Stimulated activated CD8-positive, alpha-beta memory T cell treated with anti-CD3 and anti-CD28 coated beads, Interleukin-12 subunit alpha, Interleukin-12 subunit beta, amount 100 ng/mL, for 24 hours (primary cell): Measurements from ENCODE around the gene C6orf62.
"Not testable (repeated sequence)": the region's sequence is repeated elsewhere in the genome, so short reads cannot be mapped to it uniquely, and the experiment has no call there.

Experiments used
- DNase-seq: peaks from one replicate; pipeline ENCODE4 v3.0.0-alpha.2; 2020; ENCODE audit errors: extremely low read depth

The C6orf62 gene

DNA sequence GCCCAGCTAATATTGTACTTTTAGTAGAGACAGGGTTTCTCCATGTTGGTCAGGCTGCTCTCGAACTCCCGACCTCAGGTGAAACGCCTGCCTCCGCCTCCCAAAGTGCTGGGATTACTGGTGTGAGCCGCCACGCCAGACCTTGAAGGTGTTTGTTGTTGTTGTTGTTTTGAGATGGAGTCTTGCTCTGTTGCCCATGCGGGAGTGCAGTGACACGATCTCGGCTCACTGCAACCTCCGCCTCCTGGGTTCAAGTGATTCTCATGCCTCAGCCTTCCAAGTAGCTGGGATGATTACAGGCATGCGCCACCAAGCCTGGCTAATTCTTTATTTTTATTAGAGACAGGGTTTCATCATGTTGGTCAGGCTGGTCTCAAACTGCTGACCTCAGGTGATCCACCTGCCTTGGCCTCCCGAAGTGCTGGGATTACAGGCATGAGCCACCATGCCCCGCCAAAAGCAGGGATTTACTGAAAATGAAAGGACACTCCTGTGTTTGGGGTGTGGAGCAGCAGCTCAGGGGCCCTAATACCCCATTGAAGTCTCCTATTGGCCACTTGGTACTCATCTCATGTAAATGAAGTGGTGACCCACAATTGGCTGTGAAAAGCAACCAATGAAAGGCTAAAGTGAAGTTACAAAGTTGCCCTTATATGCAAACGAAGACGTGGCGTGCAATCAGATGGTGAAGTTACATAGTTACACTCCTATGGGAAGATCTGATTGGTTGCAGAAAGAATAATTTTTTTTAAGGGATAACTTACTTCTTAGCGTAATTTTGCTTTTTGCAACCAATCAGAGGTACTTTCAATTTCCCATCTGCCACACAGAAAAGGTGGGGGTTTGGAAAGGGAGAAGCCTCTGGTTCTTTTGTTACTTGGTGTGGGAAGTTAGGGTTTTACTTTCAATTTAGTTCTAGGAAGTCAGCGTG is 50.6 kb downstream of the C6orf62 start:
- not testable (repeated sequence) for DNase-seq

DNA sequence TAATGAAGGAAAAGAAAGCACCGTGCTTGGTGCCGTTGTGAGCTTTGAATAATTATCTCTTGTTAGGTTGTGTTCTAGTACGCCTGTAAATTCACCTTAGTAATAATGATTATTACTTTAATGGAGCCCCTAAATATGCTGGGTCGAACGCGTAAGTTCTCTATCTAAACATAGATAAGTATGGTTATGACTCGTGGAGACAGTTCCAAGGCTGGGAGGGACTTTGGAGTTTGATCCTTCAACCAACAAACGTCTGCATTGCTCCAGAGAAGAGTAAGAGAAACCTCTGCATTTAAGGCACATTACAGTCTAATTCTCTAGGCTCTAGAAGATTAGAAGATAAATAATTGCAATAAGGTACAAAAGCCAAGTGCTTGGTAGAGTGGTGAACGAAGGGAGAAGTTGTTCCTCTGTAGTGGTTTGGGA is 51.6 kb downstream of the C6orf62 start:
- DNase-seq, result no peak

DNA sequence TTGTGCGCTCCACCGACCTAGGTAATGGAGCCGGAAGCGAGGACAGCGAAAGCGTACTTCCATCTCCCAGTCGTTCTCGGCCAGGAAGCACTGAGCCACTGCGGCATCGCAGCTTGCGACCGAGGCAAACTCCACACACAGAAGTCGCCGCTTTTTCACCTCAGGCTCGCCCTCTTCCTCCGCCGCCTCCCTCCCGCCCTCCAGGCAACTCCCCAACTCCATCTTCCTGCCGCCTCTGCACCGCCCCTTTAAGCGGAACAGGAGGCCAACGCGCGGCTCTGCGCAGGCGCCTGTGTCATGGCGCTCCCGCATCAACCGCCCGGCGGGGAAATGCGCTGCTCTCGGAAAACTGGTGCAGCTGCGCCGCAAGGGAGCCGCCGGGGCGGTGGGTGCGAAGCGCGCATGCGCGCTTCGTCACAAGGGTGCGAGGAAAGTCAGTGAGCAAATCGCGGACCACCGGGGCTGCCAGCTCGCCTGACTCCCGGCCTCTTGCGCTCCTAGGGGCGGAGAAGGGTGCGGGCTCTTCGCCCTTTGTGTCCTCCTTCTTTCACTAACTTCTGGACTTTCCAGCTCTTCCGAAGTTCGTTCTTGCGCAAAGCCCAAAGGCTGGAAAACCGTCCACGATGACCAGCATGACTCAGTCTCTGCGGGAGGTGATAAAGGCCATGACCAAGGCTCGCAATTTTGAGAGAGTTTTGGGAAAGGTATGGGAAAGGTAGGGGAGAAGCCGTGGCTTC is 52.1 kb downstream of the C6orf62 start, which contains the start of the genes ACOT13 and TDP2:
ACOT13 (plus strand) TSS at position 437 of the 737 bp plus-strand sequence; CDS start at position 624, 187 bp downstream.
TDP2 (minus strand) TSS at position 259 of the 737 bp plus-strand sequence; CDS start at position 222, 37 bp downstream.
- peak; percentile 89 for DNase-seq

DNA sequence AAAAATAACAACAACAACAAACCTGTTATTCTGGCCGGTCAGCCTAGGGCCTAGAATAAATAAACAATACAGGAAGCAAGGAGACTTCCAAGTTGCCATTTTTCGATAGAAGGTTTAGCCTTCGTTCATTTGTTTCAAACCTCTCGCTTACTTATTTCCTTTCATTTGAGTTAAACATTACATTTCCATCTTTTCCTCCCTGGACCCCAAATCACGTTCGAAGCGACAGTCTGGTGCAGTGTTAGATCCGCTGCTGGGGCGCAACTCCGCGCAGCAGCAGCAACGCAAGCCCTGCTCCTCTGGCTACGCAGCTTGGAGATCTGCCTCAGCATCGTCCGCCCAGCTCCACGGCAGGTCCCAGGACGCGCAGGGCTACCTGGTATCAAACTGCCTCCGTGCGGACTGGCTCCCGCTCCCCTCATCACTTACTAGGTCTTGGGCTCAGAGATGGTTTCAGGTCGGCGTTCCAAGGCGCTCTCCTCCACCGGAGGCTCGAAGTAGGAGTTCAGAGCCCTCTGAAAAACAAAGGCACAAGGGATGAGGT is 52.8 kb downstream of the C6orf62 start:
- peak; percentile 5 for DNase-seq

DNA sequence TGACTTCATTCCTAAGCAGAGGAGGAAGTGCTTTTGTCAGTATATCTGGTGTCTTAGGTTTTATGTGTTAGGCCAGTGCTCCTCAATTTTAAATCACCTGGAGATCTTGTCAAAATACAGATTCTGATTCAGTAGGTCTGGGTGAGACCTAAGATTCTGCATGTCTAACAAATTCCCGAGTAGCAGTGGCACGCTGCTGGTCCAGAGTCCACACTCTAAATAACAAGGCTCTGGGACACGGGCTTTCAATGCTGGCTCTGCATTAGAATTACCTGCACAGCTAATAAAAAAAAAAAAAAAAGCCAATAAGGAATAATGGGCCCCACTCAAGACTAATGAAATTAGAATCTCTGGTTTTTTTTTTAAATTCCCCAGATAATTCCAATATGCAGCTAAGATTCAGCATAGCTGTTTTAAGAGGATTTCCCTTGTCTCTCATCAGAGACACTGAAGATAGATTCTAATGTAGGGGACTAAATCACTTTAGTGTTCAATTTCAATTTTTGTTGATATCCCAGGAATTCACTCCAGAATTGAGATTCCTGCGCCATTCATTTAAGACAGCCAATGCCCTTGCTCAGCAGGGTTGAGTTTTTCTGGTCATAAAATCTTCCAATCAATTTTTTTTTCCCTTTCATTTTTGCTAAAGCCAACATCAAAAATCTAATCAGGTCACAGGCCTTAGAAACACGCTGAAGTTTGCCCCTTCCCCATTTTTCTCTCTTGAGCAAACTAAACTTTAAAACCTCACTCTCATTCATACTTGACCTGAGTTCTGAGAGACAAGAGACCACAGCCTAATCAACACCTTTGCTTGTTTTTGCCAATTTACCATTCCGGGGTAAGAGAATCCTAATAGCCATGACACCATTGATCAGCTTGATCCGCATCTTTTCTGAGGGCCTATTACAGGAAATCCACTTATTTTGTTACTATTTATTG is 54.6 kb downstream of the C6orf62 start:
- DNase-seq, result no peak

DNA sequence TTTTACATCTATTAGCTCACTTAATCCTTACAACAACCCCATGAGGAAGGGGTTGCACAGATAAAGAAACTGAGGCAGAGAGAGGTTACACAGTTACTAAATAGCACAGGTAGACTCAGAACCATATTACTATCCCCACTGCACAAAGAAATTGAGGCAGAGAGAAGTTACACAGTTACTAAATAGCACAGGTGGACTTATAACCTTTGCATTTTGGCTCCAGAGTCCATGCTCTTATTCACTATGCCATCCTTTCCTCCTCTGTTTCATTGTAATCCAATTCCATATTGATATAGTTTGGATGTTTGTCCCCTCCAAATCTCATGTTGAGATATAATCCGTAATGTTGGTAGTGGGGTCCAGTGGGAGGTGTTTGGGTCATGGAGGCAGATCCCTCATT is 55.8 kb downstream of the C6orf62 start:
- DNase-seq, result no peak

DNA sequence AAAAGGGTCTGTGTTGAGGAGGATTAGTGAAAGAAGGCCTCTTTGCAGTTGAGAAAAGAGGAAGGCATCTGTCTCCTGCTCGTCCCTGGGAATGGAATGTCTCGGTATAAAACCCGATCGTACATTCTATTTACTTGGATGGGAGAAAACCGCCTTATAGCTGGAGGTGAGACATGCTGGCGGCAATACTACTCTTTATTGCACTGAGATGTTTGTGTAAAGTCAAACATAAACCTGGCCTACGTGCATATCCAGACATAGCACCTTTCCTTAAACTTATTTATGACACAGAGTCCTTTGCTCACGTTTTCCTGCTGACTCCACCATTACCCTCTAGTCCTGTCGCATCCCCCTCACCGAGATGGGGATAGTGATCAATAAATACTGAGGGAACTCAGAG is 56.7 kb downstream of the C6orf62 start:
- DNase-seq, result no peak

DNA sequence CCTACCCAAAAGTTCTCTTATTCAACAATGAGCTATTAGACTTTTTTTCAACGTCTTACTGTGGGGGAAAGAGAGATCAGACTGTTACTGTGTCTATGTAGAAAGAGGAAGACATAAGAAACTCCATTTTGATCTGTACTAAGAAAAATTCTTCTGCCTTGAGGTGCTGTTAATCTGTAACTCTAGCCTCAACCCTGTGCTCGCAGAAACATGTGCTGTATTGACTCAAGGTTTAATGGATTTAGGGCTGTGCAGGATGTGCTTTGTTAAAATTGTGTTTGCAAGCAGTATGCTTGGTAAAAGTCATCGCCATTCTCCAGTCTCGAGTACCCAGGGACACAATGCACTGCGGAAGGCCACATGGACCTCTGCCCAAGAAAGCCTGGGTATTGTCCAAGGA is 57.2 kb downstream of the C6orf62 start:
- not testable (repeated sequence) for DNase-seq

DNA sequence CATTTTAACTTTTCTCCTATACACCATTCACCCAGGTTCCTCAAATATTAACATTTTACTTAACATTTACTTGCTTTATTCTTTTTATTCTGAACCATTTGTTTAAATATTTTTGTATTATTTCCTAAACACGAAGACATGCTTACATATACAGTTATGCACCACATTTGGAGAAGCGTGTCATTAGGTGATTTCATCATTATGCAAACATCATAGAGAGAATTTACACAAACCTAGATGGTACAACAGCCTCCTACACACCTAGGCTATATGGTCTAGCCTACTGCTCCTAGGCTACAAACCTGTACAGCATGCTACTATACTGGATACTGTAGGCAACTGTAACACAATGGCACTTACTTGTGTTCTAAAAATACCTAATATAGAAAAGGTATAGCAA is 58.8 kb downstream of the C6orf62 start:
- no peak for DNase-seq

DNA sequence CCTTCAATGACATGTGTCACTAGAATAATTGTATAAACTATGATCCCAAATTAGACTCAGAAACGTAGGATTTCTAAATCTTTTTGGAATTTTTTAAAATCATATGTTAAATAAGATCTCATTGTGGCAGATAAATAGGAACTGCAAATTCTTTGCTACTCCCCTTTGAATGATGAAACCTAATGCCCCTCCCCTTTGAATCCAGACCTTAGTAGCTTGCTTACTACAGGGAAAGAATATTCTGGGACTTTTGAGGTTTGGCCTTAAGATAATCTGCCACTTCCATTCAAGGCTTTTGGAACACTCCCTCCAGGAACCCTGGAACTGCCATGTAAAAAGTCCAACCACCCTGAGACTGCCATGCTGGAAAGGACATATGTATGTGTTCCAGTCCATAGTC is 59.4 kb downstream of the C6orf62 start:
- no peak for DNase-seq

DNA sequence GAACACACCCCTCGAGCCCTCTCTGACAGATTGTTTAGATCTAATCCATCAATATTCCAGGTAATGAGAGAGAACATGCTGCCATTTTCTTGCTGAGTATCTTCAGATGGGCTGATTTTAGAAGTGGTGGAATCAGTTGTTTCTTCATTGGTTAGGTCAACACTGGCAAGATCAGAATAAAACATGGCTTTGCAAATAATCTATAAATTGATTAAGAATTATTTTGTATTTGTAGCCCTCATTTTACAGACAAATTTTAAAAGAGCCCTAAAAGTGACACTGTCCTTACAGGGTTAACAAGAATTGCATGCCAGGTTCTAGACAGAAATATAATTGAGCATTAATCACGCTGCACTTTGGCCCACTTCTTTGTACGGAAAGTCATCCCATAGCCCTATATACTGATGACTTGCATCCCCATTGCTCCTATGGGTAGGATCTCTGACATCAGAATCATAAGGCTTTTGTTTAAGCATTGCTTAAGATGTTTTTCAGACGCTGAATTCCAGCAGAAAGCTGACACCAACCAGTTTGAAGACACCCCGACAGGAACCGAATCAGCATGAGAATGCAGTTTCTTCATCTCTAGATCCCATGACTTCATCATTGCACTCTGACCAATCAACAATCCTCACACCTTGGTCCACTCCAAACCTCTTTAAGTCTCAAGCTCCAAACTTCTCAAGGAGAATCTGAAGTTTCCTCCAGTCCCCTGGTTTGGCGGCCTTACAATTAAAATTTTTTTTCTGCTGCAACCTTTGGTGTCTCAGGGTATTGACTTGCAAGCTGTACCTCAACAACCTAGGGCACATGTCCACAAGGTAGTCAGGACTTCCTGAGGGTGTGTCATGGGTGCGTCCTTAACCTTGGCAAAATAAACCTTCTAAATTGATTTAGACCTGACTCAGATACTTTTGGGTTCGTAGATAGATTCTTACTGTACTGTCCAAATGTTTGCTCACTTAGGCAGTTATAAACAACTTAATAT is 60.1 kb downstream of the C6orf62 start:
- DNase-seq, result no peak

DNA sequence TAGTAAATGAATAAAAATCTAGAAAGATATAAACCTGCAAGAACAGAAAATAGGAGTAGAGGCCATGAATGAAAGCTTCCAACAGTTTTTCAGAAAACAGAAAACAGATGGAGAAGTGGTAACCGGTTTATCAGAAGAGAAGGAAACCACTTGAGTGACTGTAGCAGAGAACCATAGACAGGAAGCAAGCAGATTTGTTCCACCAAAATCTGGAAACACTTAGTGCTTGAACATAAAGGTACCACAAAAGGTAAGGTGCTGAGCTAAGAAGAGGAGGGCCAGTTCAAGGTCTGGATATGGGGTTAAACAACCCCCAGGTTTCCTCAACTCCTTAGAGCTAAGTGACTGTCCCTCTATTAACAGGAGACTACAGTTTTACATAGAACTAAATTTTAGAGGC is 63.7 kb downstream of the C6orf62 start:
- no peak for DNase-seq
